Measurements from ENCODE around the gene SPATA16.

Gene SPATA16

GRCh38 chr3:172846103-172846561 is 294.9 kb downstream of the SPATA16 start:
- no peak for DNase-seq

- no peak for DNase-seq
Measured at GRCh38 chr3:172844428-172844827, 296.6 kb downstream of the SPATA16 start.

- DNase-seq = no peak
Measured at GRCh38 chr3:172840913-172841312, 300.1 kb downstream of the SPATA16 start.

- DNase-seq = no peak
Measured at GRCh38 chr3:172840463-172840862, 300.6 kb downstream of the SPATA16 start.

- no peak for DNase-seq
Measured at GRCh38 chr3:172839679-172840078, 301.4 kb downstream of the SPATA16 start.
